Fibroblast of skin of right biceps (primary cell): ENCODE results near the gene GLYATL1B.
"Not testable (repeated sequence)": the region's sequence is repeated elsewhere in the genome, so short reads cannot be mapped to it uniquely, and the experiment has no call there.

Experiments used
- DNase-seq: peaks from one replicate; pipeline ENCODE4 v3.0.0-alpha.2; 2013

GLYATL1B gene

DNA sequence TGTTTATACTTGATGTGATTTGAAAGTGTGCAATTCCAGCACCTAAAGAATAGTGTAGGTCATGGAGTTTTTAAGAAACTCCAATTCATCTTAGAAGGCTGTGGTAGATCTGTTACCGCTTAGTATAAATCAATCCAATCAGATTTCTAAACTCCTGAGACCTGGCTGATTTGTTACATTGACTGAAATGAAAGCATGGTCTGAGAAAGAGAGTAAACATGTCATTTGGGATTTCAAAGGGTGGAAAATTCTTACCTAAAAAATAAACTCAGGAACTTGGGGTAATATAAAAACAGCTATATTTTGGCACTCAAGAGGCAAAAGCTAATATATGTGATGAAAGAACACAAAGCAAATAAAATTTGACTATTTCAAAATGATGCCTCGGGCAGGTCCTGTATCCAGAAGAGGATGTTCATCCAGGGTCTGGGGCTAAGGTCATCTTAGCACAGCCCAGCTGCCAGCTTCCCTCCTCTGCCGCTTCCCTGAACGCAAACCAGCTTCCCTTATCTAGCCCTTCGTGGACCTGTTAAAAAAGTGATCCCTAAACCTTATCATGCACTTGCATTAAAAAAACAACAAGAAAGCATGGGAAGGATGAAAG lies 10.0 kb downstream of the GLYATL1B start:
- DNase-seq: not testable (repeated sequence)

GRCh38 chr11:59097113-59097708 lies 11.1 kb downstream of the GLYATL1B start:
- peak; percentile 50 for DNase-seq

DNA sequence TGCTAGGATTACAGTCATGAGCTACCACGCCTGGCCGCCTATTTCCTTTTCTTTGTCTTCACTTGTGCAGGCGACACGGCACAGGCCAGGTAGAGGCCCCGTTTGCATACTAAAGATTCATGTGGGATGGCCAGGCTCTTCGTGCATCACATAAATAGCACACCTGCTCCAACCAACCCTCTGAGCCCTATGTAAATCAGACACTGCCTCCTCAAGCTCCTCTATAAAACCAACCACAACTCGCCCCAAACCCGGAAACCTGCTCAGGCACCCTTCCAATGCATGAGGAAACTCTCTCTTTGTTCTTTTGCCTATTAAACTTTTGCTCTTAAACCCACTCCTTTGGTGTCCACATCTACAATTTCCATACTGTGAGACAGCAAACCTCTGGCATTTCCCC lies 11.8 kb downstream of the GLYATL1B start:
- DNase-seq: not testable (repeated sequence)

GRCh38 chr11:59102259-59102765 lies 16.2 kb downstream of the GLYATL1B start:
- peak; percentile 49 for DNase-seq

DNA sequence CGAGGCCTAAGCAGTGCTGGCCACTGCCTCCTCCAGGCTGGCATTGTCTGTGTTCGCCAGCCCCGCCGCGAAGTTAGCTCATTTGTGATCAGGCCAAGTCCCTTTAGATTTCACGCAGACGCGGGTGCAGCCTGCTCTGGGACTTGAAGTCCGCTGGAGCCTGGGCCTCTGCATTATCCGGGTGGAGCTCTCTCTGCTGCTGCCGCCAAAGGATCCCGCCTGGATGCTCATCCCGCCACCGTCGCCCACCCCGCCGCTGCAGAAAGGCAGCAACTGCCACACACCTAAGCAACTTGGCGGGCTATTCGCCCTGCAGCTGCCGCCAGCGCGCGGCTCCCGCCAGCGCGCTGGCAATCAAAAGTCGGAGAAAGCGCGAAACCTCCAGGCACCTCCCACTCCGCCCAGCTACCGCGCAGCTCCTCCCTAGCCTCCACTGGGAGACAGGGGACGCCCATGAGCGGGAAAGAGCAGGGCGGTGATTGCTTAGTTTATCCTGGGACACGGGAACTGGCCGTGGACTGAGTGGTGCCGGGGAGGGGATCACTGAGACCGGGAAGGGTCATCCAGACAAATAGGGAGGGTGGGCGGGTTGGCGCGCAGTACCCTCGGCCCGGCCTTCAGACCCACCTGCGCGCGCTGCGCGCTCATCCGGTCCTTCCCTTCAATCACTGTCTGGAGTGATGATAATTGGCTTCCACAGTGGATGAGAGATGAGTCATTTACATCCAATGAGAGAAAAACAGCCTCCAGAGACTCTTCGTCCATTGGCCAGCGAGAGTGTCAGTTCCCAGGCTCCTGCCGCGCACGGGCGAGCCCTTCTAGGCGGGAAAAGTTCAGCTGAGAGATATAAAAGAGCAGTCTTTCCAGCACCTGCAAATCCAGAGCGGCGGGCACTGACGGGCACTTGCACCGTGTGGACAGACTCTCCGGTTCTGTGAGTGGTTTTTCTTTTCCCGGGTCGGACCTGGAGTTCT lies 20.5 kb downstream of the GLYATL1B start, which contains the start of gene FAM111B:
Gene FAM111B (plus strand): TSS at position 875 of the 974 bp plus-strand sequence. CDS start 2,389 bp downstream, outside the sequence.
- DNase-seq: peak; percentile 96

DNA sequence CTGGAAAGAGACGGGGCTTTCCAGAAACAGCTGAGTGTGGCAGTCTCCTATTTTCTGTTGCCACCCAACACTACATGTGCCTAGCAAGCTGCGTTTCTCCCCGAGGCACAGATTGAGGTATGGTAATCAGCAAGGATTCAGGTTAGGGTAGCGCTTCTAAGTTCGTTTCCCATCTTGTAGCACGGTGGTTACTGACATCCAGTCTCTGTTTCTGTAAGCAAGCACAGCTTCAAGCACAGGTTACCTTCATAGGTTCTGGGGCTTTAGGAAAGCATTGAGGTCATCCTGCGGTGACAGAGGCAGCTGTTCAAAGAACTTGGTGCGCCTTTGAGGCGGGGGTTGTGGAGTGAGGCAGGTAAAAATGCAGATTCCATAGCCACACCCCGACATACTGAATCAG lies 21.6 kb downstream of the GLYATL1B start:
- DNase-seq: not testable (repeated sequence)

- peak; percentile 52 for DNase-seq
These were observed 26.4 kb downstream of the GLYATL1B start for GRCh38 chr11:59112494-59112893.

GRCh38 chr11:59114344-59114743 lies 28.2 kb downstream of the GLYATL1B start:
- DNase-seq: no peak

GRCh38 chr11:59115553-59115952 lies 29.4 kb downstream of the GLYATL1B start:
- DNase-seq: no peak

- DNase-seq: no peak
These were observed 31.7 kb downstream of the GLYATL1B start for GRCh38 chr11:59117774-59118173.

- DNase-seq: no peak
These were observed 33.7 kb downstream of the GLYATL1B start for GRCh38 chr11:59119826-59120225.

- DNase-seq: peak; percentile 67
These were observed 49.7 kb downstream of the GLYATL1B start for GRCh38 chr11:59135648-59136461.

- DNase-seq: not testable (repeated sequence)
These were observed 50.4 kb downstream of the GLYATL1B start for GRCh38 chr11:59136551-59136950.

DNA sequence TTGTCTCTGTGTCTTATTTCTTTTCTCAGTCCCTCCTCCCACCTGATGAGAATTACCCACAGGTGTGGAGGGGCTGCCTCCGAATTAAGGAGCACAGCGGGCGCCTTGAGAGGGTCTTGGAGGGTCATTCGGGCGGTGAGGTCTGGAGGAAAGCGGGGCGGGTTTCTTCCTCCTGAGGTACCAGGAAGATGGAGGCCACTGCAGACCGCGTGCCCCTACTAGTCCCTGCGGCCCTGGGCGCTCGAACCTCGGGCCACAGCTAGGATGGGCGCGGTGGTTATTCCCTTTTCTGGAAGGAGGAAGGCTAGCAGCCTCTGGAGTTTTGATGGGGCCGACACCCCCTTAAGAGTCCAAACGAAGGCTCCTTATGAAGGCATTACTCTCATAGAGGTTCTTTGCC lies 51.1 kb downstream of the GLYATL1B start:
- DNase-seq: no peak

DNA sequence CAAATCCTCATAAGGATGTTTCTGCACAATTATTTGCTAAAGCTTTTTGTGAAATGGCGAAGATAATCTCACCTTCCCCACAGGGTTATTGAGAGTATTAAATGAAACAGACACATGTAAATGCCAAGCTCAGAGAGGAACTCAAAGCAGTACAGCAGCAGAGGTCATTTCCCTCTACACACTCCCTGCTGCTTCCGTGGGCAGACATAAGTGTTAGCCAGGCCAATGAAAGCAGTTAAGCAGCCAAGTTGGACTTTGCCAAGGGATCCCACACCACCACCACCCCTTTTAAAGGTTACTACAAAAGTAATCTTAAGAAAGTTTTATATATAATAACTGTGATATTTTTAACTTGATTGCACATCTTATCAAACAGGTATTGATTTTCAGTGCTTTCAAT lies 52.5 kb downstream of the GLYATL1B start:
- DNase-seq: no peak

DNA sequence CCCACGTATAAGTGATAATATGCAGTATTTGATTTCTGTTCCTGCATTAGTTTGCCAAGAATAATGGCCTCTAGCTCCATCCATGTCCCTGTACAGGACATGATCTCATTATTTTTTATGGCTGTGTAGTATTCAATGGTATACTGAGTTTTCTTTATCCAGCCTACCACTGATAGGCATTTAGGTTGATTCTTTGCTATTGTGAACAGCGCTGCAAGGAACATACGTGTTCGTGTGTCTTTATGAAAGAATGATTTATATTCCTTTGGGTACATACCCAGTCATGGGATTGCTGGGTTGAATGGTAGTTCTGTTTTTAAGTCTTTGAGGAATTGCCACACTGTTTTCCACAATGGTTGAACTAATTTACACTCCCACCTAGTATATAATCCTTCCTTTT lies 55.1 kb downstream of the GLYATL1B start:
- no peak for DNase-seq

DNA sequence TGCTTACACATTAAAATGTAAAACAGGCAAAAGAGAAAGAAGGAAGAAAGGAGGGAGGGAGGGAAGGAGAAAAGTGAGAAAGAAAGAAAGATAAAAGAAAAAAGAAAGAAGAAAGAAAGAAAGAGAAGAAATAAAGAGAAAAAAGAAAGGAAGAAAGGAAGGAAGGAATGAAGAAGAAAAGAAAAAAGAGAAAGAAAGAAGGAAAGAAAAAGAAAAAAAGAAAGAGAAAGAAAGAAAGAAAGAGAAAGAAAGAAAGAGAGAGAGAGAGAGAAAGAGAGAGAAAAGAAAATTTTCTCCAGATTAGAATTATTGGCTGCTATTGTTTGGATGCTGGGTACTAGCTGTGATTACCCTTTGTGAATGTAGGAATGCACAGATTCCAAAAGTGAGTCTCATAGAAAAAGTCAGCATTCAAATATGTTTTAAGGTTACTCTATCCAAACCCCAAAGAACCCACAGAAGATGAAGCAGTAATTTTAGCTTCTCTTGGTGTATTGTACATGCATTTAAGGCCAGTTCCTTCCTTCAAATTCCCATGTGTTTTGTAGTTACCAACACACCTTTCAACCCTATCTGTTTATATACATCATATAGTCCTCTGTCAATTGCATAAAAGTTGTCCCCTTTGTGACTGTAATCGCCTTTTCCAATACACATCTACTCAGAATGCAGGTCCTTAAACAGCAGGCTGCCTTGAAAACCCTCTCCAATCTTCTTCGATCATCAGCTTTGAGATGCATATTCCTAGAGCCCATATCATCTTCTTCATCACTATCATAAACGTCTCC lies 55.8 kb downstream of the GLYATL1B start:
- DNase-seq: peak; percentile 62

GRCh38 chr11:59142530-59143507 lies 56.7 kb downstream of the GLYATL1B start, which contains the start of gene FAM111A:
Gene FAM111A (plus strand): TSS chr11:59142856. CDS start chr11:59148873, 6,017 bp downstream.
- peak; percentile 87 for DNase-seq

- DNase-seq: no peak
These were observed 58.0 kb downstream of the GLYATL1B start for GRCh38 chr11:59144096-59144495.
